Esophagus mucosa (tissue), 1 donor: ENCODE results near the gene ASGR1. TPM values are rescaled to one million over a fixed set of nuclear protein-coding genes. Genes with fewer than 3 reads are reported as not detected.
A peak's percentile ranks its signal among the peaks of the same experiment; 100 is the strongest.

ENCODE experiments used
- ATAC-seq: fragments of 200-7000 bp; cut with Tn5 transposase; one replicate; pipeline ENCODE4 v1.9.1; 2020
- total RNA-seq: library from RNA; stranded (reverse); gene quantifications from one replicate; pipeline ENCODE4 v1.2.4, GENCODE V29; 2023
- donor health status: DM: yes; HTN: yes; CAD: no.

ASGR1 gene
- total RNA-seq, 1 donor from 2014 or later, result 1.00 TPM

DNA sequence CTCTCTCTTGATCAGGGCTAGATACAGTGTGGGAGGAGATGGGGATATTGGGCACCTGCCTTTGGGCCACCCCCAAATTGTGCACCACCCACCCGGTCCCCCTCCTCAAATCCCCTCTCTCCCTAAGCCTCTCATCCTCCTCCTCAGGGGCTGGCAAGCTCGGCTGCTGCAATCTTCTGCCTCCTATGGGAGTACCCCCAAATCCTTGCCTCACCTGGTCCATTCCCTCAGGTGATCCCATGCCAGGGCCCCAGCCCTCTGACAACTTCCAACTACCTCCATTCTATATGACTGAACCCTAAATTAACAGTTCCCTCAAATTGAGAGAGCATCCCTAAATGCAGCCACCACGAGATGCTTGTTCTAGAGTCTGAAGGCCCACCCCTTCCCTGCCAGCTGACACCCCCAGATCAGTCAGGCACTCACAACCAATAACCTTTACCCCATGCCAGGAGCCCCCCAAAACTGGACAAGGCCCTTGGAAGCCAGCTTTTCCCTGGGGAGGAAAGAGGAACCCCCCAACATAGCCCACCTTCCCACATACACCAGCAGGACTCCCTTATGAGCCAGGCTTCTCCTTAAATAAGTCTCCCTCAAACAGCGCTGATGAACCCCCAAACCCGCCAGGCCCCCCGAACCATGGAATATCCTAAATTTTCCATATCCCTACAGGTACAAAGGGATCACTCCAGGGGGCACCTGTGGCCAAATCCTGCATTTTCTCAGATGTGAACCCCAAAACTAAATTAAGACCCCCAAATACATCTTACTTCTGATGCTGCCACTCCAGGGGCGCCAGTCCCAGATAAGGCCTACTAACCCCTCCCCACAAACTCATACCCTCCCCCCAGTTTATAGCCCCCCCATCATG, 37.3 kb upstream of the ASGR1 start:
- ATAC-seq, result no peak

DNA sequence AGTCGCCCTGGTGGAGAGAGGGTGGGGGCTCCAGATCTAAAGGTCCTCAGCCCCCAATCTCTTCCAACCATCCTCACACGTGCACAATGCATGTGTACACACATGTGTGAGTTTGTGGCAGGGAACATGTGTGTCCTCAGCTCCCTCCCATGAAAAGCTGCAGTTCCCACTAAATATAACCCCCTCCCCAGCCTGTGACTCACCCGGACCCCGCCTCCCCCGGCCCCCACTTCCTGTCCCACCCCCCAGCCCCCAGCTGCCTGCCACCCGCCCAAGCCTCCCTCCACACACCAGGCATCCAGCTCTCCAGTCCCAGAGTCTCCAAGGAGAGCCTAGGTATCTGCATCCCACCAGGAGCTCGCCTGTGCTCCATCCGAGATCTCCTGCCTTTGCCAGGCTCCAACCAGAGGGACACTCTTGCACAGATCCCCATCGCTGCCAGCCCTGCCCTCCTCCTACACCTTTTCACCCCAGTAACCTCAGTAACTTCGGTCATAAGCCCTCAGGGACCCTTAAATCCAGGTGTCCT, 36.5 kb upstream of the ASGR1 start:
- no peak for ATAC-seq

DNA sequence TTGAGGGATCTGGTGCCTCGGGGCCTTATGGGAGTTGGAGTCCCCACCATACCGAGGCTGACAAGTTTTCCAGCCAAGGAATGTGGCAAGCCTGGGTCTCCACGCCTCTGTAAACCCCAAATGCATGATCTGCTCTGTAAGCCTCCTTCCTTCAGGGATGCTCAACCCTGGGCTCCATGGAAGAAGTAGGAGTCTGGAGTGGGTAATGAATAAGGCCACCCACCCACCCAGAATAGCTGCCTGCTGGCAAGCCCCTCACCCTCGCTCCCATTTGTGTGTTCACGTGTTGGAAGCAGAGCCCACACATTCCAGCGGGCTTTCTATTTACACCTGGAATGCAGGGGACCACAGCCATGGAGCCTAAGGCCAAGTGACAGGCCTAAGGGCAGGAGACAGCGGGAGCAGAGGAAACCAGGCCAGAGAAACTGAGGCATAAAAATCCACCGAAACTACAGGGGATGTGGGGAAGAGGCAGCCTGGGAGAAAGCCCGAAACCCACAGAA, 36.0 kb upstream of the ASGR1 start:
- ATAC-seq, result no peak

DNA sequence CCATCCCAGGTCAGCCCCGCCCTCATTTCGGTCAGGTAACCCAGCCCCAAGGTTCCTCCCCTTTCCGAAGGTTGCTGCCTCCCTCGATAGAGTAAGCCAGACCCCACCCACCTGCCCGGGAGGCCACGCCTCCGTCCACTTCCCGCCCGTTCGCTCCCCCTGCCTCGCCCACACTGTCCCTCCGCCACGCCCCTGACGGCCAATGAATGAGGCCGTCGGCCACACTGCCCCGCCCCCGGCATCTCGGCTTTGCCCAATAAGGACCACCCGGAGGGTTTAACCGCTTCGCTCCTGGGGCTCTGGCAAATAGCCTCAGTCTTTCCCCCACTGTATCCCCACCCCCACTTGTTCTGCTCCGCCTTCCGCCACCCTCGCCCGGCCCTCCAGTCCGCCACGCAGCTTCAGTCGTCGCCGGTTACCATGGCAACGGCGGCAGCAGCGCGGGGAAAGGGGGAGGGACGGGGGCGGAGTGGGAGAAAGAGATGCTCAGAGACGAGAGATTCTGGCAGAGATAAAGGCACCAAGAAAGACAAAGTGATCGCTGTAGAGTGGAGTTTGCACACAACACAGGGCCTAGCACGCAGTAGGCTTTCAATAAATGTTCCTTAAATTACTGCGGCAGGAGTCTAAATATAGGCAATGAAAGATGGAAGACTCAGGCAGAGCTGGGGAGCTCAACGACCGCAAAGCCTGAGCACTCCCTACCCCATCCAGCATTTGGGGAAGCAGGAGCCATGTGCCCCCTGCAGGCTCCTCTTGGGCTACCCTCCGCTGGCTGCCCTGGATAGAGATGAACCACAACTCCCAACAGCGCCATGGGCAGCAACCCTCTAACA, 35.3 kb upstream of the ASGR1 start:
- ATAC-seq, result peak; percentile 81

DNA sequence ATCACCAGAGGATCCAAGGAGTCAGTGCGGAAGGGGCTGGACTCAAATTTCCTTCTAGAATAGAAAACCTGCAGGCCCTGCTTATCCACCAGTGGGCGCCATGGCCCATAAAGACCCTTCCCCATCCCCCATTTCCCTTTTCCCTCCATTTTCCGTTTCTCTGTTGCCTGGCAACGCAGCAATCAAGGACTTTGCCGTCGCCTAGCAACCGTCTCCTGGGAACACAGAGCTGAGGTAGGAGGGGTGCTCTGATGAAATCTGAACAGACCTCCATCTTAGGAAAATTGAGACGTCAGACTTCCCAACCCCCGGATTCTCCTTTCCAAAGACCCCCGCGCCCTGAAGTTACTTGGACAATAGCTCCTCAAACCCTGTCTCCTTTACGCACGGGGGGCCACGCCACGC, 34.7 kb upstream of the ASGR1 start:
- peak; percentile 0 for ATAC-seq

DNA sequence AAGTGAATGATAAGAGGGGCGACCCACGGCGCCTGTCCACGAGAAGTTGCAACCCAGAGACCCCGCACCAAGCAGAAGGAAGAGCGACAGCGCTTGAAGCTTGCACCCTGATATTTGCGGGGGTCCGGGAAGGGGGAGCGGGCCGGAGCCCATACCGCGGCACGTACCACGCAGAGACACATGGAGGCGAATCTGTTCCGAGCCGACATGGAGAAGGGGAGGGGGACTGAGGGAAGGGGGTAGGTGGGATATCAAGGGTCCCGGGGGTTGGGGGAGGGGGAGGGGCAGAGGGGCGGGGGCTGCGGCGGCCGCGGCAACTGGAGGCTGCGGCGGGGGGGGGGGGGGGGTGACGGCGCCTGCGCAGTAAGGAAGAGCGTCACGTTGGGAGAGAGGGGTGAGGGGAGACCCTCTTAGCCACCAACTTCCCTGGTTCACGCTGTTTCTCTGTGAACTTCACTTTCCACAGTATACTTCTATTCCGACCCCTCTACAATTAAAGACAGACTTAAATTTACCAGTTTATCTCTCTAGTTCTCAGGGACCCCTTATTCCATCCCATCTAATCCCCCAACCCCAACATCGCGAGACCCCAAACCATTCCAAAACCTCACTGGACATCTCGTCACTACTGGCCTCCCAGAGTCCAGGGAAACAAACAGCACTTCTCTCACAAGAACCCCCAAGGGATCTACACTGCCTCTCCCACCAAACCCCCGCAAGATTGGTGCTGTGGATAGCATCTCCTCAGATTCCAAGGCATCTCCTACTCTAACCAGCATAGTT, 32.5 kb upstream of the ASGR1 start:
- ATAC-seq, result no peak

DNA sequence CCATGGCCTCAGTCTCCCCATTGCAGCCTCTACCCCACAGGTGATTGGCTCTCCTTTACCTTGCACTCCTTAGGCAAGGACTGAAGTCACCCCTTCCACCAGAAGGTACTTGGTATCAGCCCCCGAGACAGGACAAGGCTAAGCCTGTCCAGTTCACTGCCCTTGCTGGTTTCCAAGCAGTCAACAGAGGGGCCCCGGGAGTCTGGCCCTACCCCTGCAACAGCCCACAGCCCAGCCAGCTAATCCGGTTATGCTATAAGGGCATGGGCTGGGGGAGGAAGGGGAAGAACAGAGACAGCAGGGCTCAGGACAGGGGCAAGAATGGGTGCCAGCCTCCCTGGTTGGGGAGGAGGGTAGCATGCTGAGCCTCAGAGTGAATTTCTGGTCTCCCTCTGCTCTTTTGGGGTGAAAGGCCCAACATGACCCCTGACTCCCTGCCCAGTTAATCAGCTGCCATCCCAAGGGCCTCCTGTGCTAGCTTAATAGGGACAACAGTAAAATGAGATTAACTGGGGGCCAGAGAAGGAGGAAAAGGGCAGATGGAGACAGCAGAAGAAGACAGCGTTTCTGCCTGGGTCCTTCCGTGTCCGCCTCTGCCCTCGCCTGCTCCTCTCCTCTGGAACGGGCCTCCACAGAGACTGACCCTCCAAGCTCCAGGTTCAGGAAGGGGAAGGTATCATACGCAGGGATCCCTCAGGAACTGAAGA, 29.7 kb upstream of the ASGR1 start:
- ATAC-seq, result no peak

DNA sequence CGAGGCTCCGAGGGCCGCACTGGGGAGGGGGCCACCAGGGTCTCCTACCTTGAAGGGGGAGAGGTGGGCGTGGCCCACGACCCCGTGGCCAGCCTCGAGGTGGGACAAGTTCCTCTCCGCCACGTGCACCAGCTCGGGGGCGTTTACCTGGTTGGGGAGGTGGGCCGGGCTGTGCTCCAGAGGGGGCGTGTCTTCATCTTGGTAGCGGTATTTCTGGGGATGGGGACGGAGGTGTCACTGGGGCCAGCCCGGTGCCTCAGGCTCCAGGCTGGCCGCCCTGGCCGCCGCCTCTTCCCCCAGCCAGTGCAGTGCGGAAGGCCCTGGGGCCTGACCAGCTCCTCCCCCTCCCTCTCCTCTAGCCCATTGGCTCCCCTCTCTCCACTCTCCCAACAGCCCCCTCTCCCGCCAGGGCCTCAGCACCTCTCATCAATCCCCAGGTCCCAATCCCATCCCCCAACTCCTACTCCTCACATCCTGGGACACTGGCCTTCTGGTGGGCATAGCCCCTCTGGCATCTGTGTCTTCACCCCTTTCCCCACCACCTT, 28.9 kb upstream of the ASGR1 start:
- no peak for ATAC-seq

DNA sequence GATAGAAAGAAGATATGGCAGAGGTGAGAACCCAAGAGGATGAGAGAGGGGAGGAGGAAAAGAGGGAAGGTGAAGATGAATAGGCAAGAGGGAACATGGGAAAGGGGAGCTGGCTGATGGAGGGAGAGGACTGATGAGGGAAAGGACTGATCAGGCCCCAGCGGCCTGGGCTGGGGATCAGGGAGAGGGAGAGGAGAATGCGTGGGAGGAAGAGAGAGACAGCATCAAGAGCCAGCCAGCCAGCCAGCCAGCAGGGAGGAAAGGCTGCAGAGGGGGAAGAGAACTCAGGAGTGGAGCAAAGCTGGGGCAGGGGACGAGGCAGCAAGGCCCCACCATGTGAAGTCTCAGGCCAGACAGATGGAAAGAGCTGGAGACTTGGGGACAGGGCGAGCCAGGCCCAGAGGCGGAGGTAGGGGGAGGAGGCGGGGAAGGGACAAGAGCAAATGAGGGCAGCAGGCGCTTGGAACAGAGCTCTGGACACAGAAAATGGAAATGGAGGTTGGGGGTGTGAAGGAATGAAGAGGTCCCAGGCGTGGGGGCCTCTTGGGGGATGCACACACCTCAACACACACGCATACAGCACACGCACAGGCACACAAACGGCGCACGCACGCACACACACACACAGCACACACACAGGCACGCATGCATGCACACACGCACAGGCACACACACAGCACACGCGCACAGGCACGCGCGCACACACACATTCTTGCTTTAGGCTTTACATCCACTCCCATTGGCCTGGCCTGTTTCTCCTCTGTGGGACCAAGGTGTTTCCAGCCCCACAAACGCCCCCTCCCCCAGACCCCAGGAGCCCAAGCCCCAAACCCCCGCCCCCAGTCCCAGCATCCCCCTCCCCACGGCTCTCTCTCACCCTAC, 28.2 kb upstream of the ASGR1 start:
- ATAC-seq, result no peak

DNA sequence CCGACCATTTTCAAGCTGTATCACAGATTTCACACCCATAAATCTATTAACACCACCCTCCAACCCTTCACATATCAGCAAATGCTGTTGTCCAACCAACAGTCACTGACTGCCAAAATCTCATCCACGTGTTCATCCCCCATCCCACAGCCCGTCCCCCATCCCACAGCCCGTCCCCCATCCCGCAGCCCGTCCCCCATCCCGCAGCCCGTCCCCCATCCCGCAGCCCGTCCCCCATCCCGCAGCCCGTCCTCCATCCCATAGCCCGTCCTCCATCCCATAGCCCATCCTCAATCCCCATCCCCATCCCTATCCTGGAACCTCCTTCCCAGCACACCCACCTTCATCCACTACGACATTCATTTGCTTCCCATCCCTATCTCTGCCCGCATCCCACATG, 26.4 kb upstream of the ASGR1 start:
- no peak for ATAC-seq

DNA sequence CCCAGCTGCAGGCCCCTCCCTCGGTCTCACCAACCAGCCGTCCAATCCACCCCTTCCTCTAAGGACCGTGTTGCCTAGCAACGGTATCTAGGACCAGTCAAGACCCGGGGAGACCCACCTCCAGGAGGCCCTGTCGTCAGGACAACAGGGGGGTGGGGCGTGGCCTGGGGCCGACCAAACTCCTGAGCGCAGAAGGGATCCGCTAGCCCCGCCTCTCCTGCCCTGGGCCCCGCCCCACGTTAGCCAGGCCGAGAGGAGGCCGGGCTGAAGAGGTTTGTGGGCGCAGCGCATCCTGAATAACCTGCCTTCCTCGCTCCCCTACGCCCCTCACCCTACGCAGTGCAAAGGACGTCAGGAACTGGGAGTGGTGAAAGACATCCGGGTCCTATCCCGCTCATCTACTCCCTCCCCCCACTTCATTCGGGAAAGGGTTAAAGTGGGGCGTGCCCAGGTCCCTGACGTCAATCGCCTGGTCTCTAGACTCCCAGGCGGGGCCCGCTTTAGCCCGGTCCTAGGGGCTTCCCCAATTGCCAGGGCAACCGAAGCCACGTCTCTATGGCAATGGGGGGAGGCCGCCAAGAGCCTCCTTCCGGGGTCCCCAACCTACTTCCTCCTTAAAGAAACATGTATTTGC, 25.8 kb upstream of the ASGR1 start:
- peak; percentile 71 for ATAC-seq

DNA sequence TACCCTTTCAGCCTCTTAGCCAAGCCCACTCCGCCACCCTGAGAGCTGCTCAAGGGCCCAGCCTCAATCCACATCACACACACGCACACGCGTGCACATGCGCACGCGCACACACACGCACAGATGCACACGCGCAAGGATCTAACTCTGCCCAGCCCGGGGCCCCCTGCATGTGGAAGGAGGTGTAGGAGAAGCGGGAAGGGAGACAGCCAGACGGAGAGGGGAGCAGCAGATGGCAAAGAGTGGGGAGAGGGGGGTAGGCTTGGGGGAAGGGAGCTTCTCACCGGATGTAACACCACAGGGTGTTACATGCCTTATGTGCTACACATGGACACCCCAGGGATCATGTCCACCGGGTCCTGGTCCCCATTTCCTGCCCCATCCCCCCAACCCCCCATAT, 25.2 kb upstream of the ASGR1 start:
- ATAC-seq, result peak; percentile 1

DNA sequence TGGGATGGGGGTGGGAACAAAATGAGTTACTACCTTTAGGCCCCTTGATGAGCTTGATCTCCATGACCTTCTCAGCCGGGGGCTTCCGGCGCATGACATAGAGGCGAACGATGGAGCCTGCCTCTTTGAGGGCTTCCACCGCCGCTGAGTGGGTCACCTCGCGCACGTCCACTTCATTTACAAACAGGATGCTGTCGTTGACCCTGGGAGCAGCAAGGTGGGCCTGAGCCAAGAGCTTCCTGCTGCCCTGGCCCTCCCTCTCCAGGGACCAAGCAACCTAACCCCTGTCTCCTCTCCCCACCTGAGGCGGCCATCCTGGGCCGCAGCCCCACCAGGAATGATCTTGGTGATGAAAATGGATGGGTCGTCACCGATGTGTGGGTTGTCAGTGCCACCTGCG, 24.2 kb upstream of the ASGR1 start:
- ATAC-seq, result no peak

DNA sequence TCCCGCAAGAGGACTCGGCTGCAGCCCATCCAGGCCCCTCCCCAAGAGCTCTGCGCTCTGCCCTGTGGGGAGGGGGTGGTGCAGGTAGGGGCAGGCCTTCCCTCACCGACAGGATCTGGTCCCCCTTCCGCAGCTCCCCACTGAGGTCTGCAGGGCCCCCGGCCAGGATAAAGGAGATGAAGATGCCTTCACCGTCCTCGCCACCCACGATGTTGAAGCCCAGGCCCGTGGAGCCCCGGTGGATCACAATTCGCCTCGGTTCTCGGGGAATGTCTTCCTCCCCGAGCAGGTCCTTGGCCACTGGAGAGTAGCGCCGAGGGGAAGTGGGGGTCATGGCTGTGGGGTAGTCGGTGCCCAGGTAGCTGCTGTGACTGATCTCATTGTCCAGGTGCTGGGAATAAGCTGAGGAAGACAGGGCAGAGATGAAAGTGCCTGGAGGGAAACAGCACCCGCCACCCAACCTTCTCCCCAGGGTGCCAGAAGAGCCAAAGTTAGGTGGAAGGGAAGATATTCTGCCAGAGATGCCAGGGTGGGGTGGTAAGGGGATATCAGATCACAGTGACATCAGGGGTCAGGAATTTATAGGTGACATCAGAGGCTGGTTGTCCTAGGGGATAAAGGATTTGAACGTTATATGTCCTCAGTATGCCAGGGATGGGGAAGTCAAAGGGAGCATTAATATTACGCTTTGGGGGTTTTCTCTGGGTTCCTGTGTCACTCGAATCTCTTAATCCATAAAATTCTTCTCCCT, 17.7 kb upstream of the ASGR1 start:
- no peak for ATAC-seq

DNA sequence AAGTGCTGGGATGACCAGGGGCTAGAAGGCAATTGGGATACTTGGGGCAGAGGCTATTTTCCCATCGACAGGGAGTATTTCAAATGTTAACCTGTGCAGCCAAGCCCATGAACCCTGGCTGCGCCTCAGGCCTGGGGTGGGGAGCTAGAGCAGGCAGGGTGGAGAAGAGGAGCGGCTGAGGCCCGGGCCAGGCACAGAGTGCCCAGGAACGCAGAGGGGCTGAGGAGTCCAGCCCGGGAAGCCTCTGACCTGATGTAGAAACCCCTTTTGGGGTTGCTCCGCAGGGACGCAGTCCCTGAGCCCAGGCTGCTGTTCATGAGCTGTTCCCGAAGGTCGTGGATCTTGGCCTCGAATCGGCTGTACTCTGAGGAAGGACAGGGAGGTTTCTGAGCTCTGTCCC, 16.8 kb upstream of the ASGR1 start:
- ATAC-seq, result no peak

DNA sequence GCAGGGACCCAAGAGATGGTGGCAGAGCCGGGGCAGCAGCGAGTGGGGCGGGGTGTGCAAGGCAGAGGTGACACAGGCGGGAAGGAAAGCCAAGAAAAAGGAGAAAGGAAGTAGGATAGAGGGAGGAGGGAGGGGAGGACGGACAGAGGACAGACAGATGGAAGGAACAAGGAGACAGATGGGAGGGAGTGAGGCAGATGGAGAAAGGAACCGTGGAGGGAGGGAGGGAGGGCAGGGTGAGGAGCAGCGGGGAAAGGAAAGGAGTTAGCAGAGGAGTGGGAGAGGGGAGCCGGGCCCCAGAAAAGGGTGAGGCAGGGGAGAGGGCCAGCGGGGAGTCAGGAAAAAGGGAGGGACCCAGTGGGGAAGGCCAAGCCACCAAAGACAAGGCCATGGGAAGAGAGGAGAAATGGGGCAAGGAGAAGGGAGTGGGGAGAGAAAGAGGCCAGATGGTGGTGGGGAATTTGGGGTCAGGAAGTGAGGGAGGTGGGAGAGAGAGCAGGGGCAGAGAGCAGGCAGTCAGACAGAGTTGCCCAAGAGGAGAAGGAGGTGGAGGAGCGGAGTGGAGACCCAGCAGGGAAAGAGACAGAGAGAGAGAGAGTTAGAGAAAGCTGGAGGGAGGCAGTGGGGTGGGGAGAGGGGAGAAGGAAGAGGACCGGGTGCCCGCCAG, 13.2 kb upstream of the ASGR1 start:
- no peak for ATAC-seq

DNA sequence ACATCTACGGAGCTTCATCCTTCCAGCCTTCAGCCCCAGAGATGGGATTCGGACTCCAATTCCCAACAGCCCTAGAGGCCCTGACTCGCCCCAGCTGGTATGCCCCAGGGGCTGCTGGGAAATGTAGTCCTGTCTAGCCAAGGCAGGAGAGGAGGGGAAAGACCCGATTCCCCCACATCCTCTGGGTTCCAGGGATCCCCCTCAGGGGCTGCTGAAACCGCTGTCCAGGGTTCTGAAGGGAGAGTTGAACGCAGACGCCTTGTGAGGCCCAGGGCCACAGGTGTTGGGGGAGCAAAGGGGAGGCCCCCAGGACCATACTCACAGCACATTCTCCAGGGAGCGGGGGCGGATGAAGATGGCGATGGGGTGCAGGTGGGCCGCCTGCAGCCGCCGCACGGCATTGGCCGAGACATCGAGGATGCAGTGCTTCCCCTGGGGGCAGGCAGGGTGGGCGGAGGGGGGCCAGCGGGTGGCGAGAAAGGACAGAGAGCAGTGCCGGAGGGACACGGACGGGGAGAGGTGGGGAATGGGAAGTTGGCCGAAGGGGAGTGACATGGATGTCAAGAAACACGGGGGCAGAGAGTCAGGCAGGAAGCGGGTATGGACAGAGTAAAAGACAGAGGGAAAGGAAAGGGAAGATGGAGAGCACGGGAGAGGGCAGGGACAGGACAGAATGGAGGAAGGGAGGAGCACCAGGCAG, 12.6 kb upstream of the ASGR1 start:
- peak; percentile 51 for ATAC-seq

DNA sequence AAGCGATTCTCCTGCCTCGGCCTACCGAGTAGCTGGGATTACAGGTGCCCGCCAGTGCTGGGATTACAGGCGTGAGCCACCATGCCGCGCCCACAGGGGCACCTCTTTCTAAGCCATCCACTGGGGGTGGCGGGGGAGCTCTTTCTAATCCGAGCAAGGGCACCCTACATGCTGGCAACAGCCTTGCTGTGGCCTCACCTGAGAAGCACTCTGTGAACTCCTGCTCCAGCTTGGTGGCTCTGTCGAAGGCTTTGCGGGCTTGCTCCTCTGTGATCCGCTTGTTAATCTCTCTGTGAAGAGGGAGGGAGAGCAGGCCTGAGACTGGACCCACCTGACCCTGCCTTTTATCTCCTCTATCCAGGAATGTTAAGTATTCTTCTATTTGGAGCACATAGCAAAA, 11.9 kb upstream of the ASGR1 start:
- ATAC-seq, result no peak
